HFFc6 (cell line): ENCODE measurements around the gene KRT71. TPM values are rescaled to one million over a fixed set of nuclear protein-coding genes. Genes with fewer than 3 reads are reported as not detected.
A peak's percentile ranks its signal among the peaks of the same experiment; 100 is the strongest.

Source experiments
- DNase-seq: peaks from one replicate; pipeline ENCODE4 v3.0.0-alpha.2; 2018
- H3K27ac Mint-ChIP-seq: 2 replicates; pipeline ENCODE4 v1.8.0; 2020; ENCODE audit warnings: mild to moderate bottlenecking, mixed read lengths
- H3K27me3 Mint-ChIP-seq: 2 replicates; pipeline ENCODE4 v1.8.0; 2021; ENCODE audit warnings: mild to moderate bottlenecking, moderate library complexity, mixed read lengths; ENCODE audit not compliant: insufficient read depth
- H3K36me3 Mint-ChIP-seq: 2 replicates; pipeline ENCODE4 v1.8.0; 2021; ENCODE audit warnings: low read depth, mixed read lengths
- H3K4me1 Mint-ChIP-seq: 2 replicates; pipeline ENCODE4 v1.8.0; 2020; ENCODE audit warnings: low read depth, mixed read lengths
- H3K4me3 Mint-ChIP-seq: 2 replicates; pipeline ENCODE4 v1.8.0; 2020; ENCODE audit warnings: mild to moderate bottlenecking, moderate library complexity, mixed read lengths
- H3K9me3 Mint-ChIP-seq: 2 replicates; pipeline ENCODE4 v1.8.0; 2020; ENCODE audit warnings: mild to moderate bottlenecking, mixed read lengths
- total RNA-seq, 6 experiments: library from RNA; stranded (reverse); fragmentation: NEBNext Ultra II Directional; extraction: Animal tissue kit (Norgen Biotek cat#: 25700); gene quantifications; 2 replicates in 1 of 6; 3 replicates in 5 of 6; pipeline ENCODE4 v1.2.3, GENCODE V29; 2021
- TF ChIP-seq, protein P1 (sequence below): fragments of 200-600 bp; sonication (generic); IDR thresholded peaks from 2 replicates; pipeline ENCODE4 v1.5.0; 2021; ENCODE audit warnings: antibody characterized with exemption, mild to moderate bottlenecking

KRT71 gene
- total RNA-seq, 6 experiments from 2014 or later = not detected

DNA sequence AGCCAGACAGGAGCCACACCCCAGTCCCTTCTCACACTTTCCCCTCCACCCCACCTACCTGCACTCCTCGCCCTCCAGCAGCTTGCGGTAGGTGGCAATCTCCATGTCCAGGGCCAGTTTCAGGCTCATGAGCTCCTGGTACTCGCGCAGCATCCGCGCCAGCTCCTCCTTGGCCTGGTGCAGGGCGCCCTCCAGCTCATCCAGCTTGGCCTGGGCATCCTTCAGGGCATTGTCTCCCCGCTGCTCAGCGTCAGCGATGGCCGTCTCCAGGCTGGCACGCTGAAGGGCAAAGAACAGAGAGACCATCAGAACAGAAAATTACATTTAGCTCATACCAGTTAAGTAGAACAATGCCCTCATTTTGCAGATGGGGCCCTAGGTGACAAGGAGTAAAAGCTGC lies 15.2 kb upstream of the KRT71 start:
- H3K27ac Mint-ChIP-seq = no peak overlapping the region
- TF ChIP-seq, protein P1, sequence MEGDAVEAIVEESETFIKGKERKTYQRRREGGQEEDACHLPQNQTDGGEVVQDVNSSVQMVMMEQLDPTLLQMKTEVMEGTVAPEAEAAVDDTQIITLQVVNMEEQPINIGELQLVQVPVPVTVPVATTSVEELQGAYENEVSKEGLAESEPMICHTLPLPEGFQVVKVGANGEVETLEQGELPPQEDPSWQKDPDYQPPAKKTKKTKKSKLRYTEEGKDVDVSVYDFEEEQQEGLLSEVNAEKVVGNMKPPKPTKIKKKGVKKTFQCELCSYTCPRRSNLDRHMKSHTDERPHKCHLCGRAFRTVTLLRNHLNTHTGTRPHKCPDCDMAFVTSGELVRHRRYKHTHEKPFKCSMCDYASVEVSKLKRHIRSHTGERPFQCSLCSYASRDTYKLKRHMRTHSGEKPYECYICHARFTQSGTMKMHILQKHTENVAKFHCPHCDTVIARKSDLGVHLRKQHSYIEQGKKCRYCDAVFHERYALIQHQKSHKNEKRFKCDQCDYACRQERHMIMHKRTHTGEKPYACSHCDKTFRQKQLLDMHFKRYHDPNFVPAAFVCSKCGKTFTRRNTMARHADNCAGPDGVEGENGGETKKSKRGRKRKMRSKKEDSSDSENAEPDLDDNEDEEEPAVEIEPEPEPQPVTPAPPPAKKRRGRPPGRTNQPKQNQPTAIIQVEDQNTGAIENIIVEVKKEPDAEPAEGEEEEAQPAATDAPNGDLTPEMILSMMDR = no peak
- H3K4me1 Mint-ChIP-seq = no peaks in the 10 kb centered on the region
- no peak for DNase-seq
- peaks cover 45% of the 10 kb centered on the region for H3K27me3 Mint-ChIP-seq
- no peaks in the 10 kb centered on the region for H3K36me3 Mint-ChIP-seq
- no peaks in the 10 kb centered on the region for H3K9me3 Mint-ChIP-seq
- no peak overlapping the region for H3K4me3 Mint-ChIP-seq

DNA sequence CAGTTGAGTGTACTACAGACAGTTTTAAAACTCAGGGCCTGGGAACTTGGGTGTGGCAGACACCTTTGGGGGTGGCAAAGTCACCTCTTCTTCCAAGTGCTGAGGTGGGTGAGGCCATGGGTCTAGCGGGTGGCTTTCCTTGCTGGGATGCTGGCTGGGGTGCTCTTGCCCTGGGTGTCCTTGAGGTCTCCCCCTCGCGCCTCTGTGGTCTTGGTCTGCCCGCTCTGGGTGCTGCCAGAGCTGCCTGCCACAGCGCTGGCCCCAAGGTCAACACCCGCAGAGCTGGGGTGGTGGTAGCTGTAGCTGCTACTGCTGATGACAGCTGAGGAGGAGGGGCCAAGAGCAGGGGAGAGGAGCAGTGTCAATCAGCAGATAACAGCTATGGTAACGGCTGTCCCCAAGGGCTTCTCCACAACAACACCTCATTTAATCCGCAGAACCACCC lies 13.9 kb upstream of the KRT71 start:
- H3K4me3 Mint-ChIP-seq = no peak overlapping the region
- no peaks in the 10 kb centered on the region for H3K4me1 Mint-ChIP-seq
- TF ChIP-seq, protein P1 = no peak
- no peak for DNase-seq
- no peaks in the 10 kb centered on the region for H3K36me3 Mint-ChIP-seq
- peaks cover 49% of the 10 kb centered on the region for H3K27me3 Mint-ChIP-seq
- no peaks in the 10 kb centered on the region for H3K9me3 Mint-ChIP-seq
- no peak overlapping the region for H3K27ac Mint-ChIP-seq

DNA sequence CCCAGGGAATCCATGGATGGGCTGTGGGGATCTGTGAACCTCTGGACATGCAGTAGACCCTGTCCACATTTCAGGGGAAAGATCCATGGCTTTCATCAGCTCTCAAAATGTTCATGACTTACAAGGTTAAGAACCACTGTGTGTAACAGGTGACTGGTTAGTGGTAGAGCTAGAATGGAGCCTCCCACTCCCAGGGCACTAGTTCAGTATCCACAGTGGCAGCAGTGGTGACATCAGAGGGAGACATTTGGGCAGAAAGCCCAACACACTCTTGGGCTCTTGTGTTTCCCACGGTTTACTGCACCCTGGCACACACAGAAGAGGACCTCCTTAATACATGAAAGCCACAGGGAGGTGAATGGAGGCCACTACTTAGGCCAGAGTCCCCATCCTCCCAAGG lies 11.6 kb upstream of the KRT71 start:
- no peaks in the 10 kb centered on the region for H3K9me3 Mint-ChIP-seq
- DNase-seq = no peak
- no peaks in the 10 kb centered on the region for H3K36me3 Mint-ChIP-seq
- H3K27me3 Mint-ChIP-seq = peaks cover 39% of the 10 kb centered on the region
- H3K27ac Mint-ChIP-seq = no peak overlapping the region
- no peaks in the 10 kb centered on the region for H3K4me1 Mint-ChIP-seq
- H3K4me3 Mint-ChIP-seq = no peak overlapping the region
- TF ChIP-seq, protein P1 = no peak

DNA sequence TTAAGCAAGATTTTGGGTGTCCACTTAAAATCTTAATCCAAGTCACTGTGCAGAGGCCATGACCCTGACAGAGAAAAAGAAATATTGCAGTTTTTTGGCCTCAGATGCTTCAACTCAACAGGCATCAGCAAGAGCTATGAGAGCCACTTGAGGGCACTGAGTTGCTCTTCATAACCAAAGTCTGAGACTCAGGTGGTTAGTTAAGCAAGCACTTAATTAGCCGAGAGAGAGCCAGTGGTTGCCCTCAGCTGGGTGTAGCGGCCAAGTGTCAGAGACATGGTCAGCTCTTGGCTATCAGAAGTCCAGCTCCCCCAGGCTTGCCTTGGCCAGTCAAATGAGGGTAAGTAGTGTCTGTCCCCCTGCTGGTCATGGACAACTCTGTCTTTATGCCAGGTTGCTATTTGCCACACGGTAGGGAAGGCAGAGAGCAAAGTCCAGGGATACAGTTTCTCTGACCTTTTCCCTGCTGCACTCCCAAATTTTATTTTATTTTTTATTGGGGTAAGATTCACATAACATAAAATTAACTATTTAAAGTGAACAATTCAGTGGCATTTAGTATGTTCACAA lies 9.0 kb upstream of the KRT71 start:
- no peak for DNase-seq
- H3K9me3 Mint-ChIP-seq = no peaks in the 10 kb centered on the region
- peaks cover 34% of the 10 kb centered on the region for H3K27me3 Mint-ChIP-seq
- H3K36me3 Mint-ChIP-seq = no peaks in the 10 kb centered on the region
- no peak overlapping the region for H3K27ac Mint-ChIP-seq
- H3K4me3 Mint-ChIP-seq = no peak overlapping the region
- TF ChIP-seq, protein P1 = peak; percentile 65
- H3K4me1 Mint-ChIP-seq = no peaks in the 10 kb centered on the region

DNA sequence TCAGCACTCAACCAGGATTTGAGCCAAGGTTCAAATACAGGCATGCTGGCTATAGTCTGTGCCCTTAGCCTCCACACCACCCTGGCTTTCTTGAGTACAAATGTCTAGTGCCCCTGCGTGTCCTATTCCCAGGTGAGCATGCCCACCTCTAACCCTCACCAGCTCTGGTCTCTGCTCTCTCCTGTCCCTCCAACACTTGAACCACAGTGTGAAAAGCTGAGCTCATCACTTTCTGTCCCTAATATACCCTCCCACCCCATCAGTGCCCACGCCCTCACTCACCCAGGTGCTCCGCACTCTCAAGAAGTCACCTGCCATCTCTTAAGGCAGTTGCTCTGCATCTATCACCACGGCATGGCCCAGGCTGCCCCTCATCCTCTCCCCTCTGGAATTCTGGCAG lies 7.0 kb upstream of the KRT71 start:
- Mint-ChIP-seq H3K36me3 (no peaks in the 10 kb centered on the region), H3K4me1 (no peaks in the 10 kb centered on the region), H3K27ac (no peak overlapping the region), H3K4me3 (no peak overlapping the region), H3K9me3 (no peaks in the 10 kb centered on the region), H3K27me3 (peaks cover 33% of the 10 kb centered on the region)
- TF ChIP-seq, protein P1 = no peak
- no peak for DNase-seq
